HCT116 (cell line): ENCODE measurements around the gene SMG6. TPM values are rescaled to one million over a fixed set of nuclear protein-coding genes. Genes with fewer than 3 reads are reported as not detected.

Experiments used
- ATAC-seq: fragments of 200-7000 bp; cut with Tn5 transposase; 2 replicates; pipeline ENCODE4 v1.9.1; 2020; ENCODE audit warnings: mild to moderate bottlenecking, moderate library complexity
- BruUV-seq: library from RNA; stranded (reverse); fragments of 400-500 nt; replicated peaks from 2 replicates; lab custom pipeline; 2021; lab: Mats Ljungman, UMichigan
- CTCF ChIA-PET: fragments of 300-600 bp; sonication (Branson Sonifier 250); formaldehyde crosslinking; loops from one replicate; lab custom pipeline; 2021; ENCODE audit warnings: antibody characterized with exemption; lab: Charles Lee
- POLR2A ChIA-PET: fragments of 300-600, 350-600 bp; sonication (Branson Sonifier 250); formaldehyde crosslinking; loops from one replicate; lab custom pipeline; 2021; ENCODE audit warnings: antibody characterized with exemption; lab: Charles Lee
- RAD21 ChIA-PET, 2 experiments: fragments of 300-600 bp; sonication (Branson Sonifier 250); formaldehyde crosslinking; loops; one replicate each; lab custom pipeline; 2023; ENCODE audit warnings: low total read pairs in 2 of 2; ENCODE audit not compliant: uncharacterized antibody in 2 of 2, unreplicated experiment in 2 of 2, low non-redundant PET in 1 of 2; lab: Charles Lee
- DNase-seq: peaks from one replicate; pipeline ENCODE4 v3.0.0-alpha.2; 2010; ENCODE audit warnings: low read depth, low spot score
- H2AFZ ChIP-seq: fragments of 200-600 bp; shearing (Covaris generic), sonication (generic); 2 replicates; pipeline ENCODE4 v1.6.1; 2017; ENCODE audit warnings: low read depth, mixed run types, mixed read lengths, antibody characterized with exemption, low read length; ENCODE audit not compliant: poor library complexity, severe bottlenecking
- H3K27ac ChIP-seq: 2 replicates; pipeline ENCODE4 v1.5.1; 2012; ENCODE audit warnings: low read depth, low read length
- H3K27me3 ChIP-seq: fragments of 200-600 bp; sonication (generic); 2 replicates; pipeline ENCODE4 v1.6.1; 2016; ENCODE audit warnings: mixed run types, low read length, mixed read lengths; ENCODE audit not compliant: insufficient read depth
- H3K36me3 ChIP-seq, 2 experiments: fragments of 200-500 bp in 1 of 2; fragments of 200-600 bp in 1 of 2; sonication (Bioruptor generic) in 1 of 2; sonication (generic) in 1 of 2; 2 replicates each; pipeline versions ENCODE4 v1.5.1 to v1.6.1; 2014 to 2016; ENCODE audit warnings: low read length in 2 of 2, inconsistent platforms in 1 of 2, mixed read lengths in 1 of 2, mixed run types in 1 of 2; ENCODE audit not compliant: insufficient read depth in 2 of 2, control insufficient read depth in 1 of 2
- H3K4me1 ChIP-seq, 2 experiments: fragments of 200-600 bp in 1 of 2; sonication (generic) in 1 of 2; 2 replicates each; pipeline versions ENCODE4 v1.5.1 to v1.6.1; 2012 to 2017; ENCODE audit warnings: low read length in 2 of 2, inconsistent platforms in 1 of 2, mild to moderate bottlenecking in 1 of 2, mixed read lengths in 1 of 2, mixed run types in 1 of 2, moderate library complexity in 1 of 2; ENCODE audit not compliant: insufficient read depth in 2 of 2, control insufficient read depth in 1 of 2
- H3K4me2 ChIP-seq: fragments of 200-600 bp; sonication (generic); 2 replicates; pipeline ENCODE4 v1.6.1; 2017; ENCODE audit warnings: mixed run types, low read length, mixed read lengths
- H3K4me3 ChIP-seq, 2 experiments: fragments of 200-600 bp in 1 of 2; sonication (generic) in 1 of 2; replicated peaks in 1 of 2; 2 replicates each; pipeline ENCODE4 v1.5.1; 2011 to 2016; ENCODE audit warnings: low read length in 2 of 2, control low read depth in 1 of 2, low read depth in 1 of 2, mild to moderate bottlenecking in 1 of 2, mixed read lengths in 1 of 2, mixed run types in 1 of 2
- H3K79me2 ChIP-seq: fragments of 200-600 bp; sonication (generic); 2 replicates; pipeline ENCODE4 v1.6.1; 2017; ENCODE audit warnings: mild to moderate bottlenecking, mixed run types, low read length, moderate library complexity, mixed read lengths; ENCODE audit not compliant: insufficient read depth
- H3K9ac ChIP-seq: fragments of 200-600 bp; sonication (generic); 2 replicates; pipeline ENCODE4 v1.6.1; 2016; ENCODE audit warnings: low read length, mixed read lengths
- H3K9me2 ChIP-seq: fragments of 200-600 bp; sonication (generic), shearing (Covaris generic); 2 replicates; pipeline ENCODE4 v1.6.1; 2017; ENCODE audit warnings: mixed run types, mild to moderate bottlenecking, moderate library complexity; ENCODE audit not compliant: insufficient read depth
- H3K9me3 ChIP-seq, 2 experiments: fragments of 200-500 bp in 1 of 2; fragments of 200-600 bp in 1 of 2; sonication (Bioruptor generic) in 1 of 2; sonication (generic) in 1 of 2; 2 replicates each; pipeline ENCODE4 v1.6.1; 2014 to 2017; ENCODE audit warnings: low read length in 2 of 2, mixed read lengths in 2 of 2, inconsistent platforms in 1 of 2, low read depth in 1 of 2, mild to moderate bottlenecking in 1 of 2, mixed run types in 1 of 2, moderate library complexity in 1 of 2; ENCODE audit not compliant: control insufficient read depth in 1 of 2, insufficient read depth in 1 of 2
- H4K20me1 ChIP-seq: fragments of 200-600 bp; sonication (generic), shearing (Covaris generic); 2 replicates; pipeline ENCODE4 v1.6.1; 2017; ENCODE audit warnings: mixed run types, mild to moderate bottlenecking, moderate library complexity; ENCODE audit not compliant: insufficient read depth
- EGR1 ChIP-seq: IDR thresholded peaks from 2 replicates; pipeline ENCODE4 v1.6.1; 2012; ENCODE audit warnings: low read depth
- ELF1 ChIP-seq: IDR thresholded peaks from 2 replicates; pipeline ENCODE4 v1.6.1; 2012; ENCODE audit warnings: low read depth, borderline replicate concordance
- EZH2 ChIP-seq: fragments of 200-600 bp; sonication (generic); IDR thresholded peaks from 2 replicates; pipeline ENCODE4 v1.6.1; 2017; ENCODE audit warnings: antibody characterized with exemption, mixed run types
- FOSL1 ChIP-seq: IDR thresholded peaks from 2 replicates; pipeline ENCODE4 v1.6.1; 2012; ENCODE audit warnings: low read depth
- JUND ChIP-seq: IDR thresholded peaks from 2 replicates; pipeline ENCODE4 v1.6.1; 2012
- POLR2A ChIP-seq: IDR thresholded peaks from 2 replicates; pipeline ENCODE4 v1.7.0; 2011; ENCODE audit warnings: borderline replicate concordance; ENCODE audit not compliant: insufficient read depth, insufficient read length; ENCODE audit errors: extremely low read depth
- POLR2AphosphoS5 ChIP-seq: IDR thresholded peaks from 2 replicates; pipeline ENCODE4 v1.6.1; 2011; ENCODE audit warnings: mild to moderate bottlenecking, low read depth, low read length, moderate library complexity
- SIN3A ChIP-seq: IDR thresholded peaks from 2 replicates; pipeline ENCODE4 v1.6.1; 2012; ENCODE audit warnings: low read depth
- SP1 ChIP-seq: IDR thresholded peaks from 2 replicates; pipeline ENCODE4 v1.6.1; 2012; ENCODE audit warnings: low read depth
- YY1 ChIP-seq: IDR thresholded peaks from 2 replicates; pipeline ENCODE4 v1.6.1; 2011; ENCODE audit warnings: low read length, low read depth, moderate library complexity, mild to moderate bottlenecking; ENCODE audit not compliant: insufficient replicate concordance; ENCODE audit errors: extremely low read depth
- ZFX ChIP-seq: fragments of 450-650 bp; IDR thresholded peaks from 2 replicates; pipeline ENCODE4 v1.6.1; 2017
- ZNF274 ChIP-seq: fragments of 200-500 bp; sonication (Bioruptor generic); IDR thresholded peaks from 2 replicates; pipeline ENCODE4 v1.6.1; 2014; ENCODE audit warnings: mild to moderate bottlenecking, low read depth, low read length, inconsistent platforms
- intact Hi-C: fragments of 100-400 bp; cut with micrococcal nuclease; formaldehyde crosslinking; loops from 2 replicates; pipeline ENCODE4 v1.10.0; 2022
- total RNA-seq: library from RNA; stranded (reverse); gene quantifications from one replicate; pipeline ENCODE4 v1.2.1, GENCODE V29; 2021; ENCODE audit not compliant: unreplicated experiment
- TF ChIP-seq, protein P1 (sequence below), 3 experiments: fragments of 200-600 bp in 1 of 3; sonication (generic) in 1 of 3; IDR thresholded peaks in 2 of 3; conservative IDR thresholded peaks in 1 of 3; 2 replicates each; pipeline ENCODE4 v1.5.1; 2012 to 2017; ENCODE audit warnings: low read depth in 2 of 3, low read length in 2 of 3, antibody characterized with exemption in 1 of 3, borderline replicate concordance in 1 of 3, control low read depth in 1 of 3, mild to moderate bottlenecking in 1 of 3, mixed read lengths in 1 of 3, mixed run types in 1 of 3, moderate library complexity in 1 of 3; ENCODE audit not compliant: insufficient read depth in 1 of 3
- TF ChIP-seq, protein P2 (sequence below): IDR thresholded peaks from 2 replicates; pipeline ENCODE4 v1.6.1; 2012

SMG6 gene
- total RNA-seq, 1 experiment from 2014 or later, result 23.1 TPM

DNA sequence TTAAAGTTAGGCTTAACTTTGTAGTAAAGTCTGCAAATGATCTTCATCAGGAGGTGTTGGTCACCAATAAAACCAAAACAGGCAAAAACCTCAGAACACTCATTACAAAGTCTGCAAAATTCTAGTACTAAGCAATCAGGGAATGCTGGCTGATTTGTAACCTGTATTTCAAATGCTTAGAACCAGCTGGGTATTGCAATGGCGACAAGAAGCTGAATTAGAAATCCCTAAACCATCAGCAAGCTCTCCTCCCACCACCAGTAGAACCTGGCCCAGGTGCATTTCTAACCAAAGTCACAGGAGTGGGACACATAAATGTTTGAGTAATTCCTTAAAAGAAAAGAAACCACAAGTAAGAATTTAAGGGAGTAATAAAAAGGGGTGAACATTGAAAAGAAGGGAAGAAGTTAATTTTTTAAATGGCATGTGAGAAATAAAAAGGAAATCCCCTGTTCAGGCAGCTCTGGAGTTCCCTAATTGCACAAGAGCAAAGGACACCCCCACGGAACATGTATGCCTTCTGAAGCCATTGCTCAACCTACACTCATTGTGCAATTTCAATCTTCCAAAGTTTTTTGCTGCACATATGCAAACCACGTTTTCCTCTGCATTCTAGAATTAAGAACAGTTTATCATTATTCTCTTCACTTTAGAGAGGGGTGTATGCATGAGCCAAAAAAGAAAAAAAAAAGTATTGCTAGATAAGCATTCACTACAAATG is 145.8 kb downstream of the SMG6 start:
- H3K4me3 ChIP-seq, result no peak overlapping the region
- H3K27me3 ChIP-seq, result no peaks in the 10 kb centered on the region
- DNase-seq (no peak), ATAC-seq (no peak)
- no peak overlapping the region for H3K27ac ChIP-seq
- intact Hi-C loops, result no loop called here
- CTCF ChIA-PET, result no interaction called here
- no peaks in the 10 kb centered on the region for H3K9me2 ChIP-seq
- H3K79me2 ChIP-seq, result no peaks in the 10 kb centered on the region
- no TSS peak for BruUV-seq
- H3K4me1 ChIP-seq, result no peaks in the 10 kb centered on the region
- no peaks in the 10 kb centered on the region for H4K20me1 ChIP-seq
- POLR2A ChIA-PET, result no interaction called here
- RAD21 ChIA-PET, result no interaction called here
- no peaks in the 10 kb centered on the region for H3K9me3 ChIP-seq
- H3K36me3 ChIP-seq, result no peaks in the 10 kb centered on the region
- H3K9ac ChIP-seq, result no peak overlapping the region
- TF ChIP-seq, protein P1, sequence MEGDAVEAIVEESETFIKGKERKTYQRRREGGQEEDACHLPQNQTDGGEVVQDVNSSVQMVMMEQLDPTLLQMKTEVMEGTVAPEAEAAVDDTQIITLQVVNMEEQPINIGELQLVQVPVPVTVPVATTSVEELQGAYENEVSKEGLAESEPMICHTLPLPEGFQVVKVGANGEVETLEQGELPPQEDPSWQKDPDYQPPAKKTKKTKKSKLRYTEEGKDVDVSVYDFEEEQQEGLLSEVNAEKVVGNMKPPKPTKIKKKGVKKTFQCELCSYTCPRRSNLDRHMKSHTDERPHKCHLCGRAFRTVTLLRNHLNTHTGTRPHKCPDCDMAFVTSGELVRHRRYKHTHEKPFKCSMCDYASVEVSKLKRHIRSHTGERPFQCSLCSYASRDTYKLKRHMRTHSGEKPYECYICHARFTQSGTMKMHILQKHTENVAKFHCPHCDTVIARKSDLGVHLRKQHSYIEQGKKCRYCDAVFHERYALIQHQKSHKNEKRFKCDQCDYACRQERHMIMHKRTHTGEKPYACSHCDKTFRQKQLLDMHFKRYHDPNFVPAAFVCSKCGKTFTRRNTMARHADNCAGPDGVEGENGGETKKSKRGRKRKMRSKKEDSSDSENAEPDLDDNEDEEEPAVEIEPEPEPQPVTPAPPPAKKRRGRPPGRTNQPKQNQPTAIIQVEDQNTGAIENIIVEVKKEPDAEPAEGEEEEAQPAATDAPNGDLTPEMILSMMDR (IDR thresholded peaks at IDR 0.05 in 2 of 3, conservative IDR thresholded peaks at IDR 0.05 in 1 of 3; ENCODE audit: borderline replicate concordance in 1 of 3, insufficient read depth in 1 of 3, low read depth in 2 of 3, low read length in 2 of 3), result no peak
- H2AFZ ChIP-seq, result no peak overlapping the region
- no peak overlapping the region for H3K4me2 ChIP-seq

GRCh38 chr17:2157081-2157480 is 146.5 kb downstream of the SMG6 start:
- no peak overlapping the region for H2AFZ ChIP-seq
- no peak overlapping the region for H3K4me2 ChIP-seq
- POLR2A ChIA-PET, result no interaction called here
- intact Hi-C loops, result no loop called here
- H3K9me3 ChIP-seq, result no peaks in the 10 kb centered on the region
- H3K9ac ChIP-seq, result no peak overlapping the region
- no peaks in the 10 kb centered on the region for H3K9me2 ChIP-seq
- DNase-seq, result no peak
- H3K79me2 ChIP-seq, result no peaks in the 10 kb centered on the region
- RAD21 ChIA-PET, result no interaction called here
- H3K27ac ChIP-seq, result no peak overlapping the region
- no peak overlapping the region for H3K4me3 ChIP-seq
- no TSS peak for BruUV-seq
- ATAC-seq, result no peak
- H3K27me3 ChIP-seq, result no peaks in the 10 kb centered on the region
- no peaks in the 10 kb centered on the region for H4K20me1 ChIP-seq
- H3K36me3 ChIP-seq, result no peaks in the 10 kb centered on the region
- CTCF ChIA-PET, result no interaction called here
- H3K4me1 ChIP-seq, result no peaks in the 10 kb centered on the region
- TF ChIP-seq EGR1 (no peak), YY1 (no peak), POLR2A (no peak), JUND (no peak), ZNF274 (no peak), ZFX (no peak), POLR2AphosphoS5 (no peak), SIN3A (no peak), SP1 (no peak), EZH2 (no peak), FOSL1 (no peak), ELF1 (no peak)
- TF ChIP-seq, protein P1 (IDR thresholded peaks at IDR 0.05 in 2 of 3, conservative IDR thresholded peaks at IDR 0.05 in 1 of 3; ENCODE audit: borderline replicate concordance in 1 of 3, insufficient read depth in 1 of 3, low read depth in 2 of 3, low read length in 2 of 3), result no peak
- TF ChIP-seq, protein P2, sequence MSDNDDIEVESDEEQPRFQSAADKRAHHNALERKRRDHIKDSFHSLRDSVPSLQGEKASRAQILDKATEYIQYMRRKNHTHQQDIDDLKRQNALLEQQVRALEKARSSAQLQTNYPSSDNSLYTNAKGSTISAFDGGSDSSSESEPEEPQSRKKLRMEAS, result no peak
